Neutrophil (primary cell): ENCODE data around the gene SH3BP5.

ENCODE experiments used
- H3K27ac ChIP-seq: fragments of 200-600 bp; sonication (generic); 2 replicates; pipeline ENCODE4 v1.5.1; 2016; ENCODE audit warnings: mild to moderate bottlenecking, moderate library complexity
- H3K27me3 ChIP-seq: fragments of 200-600 bp; sonication (generic); 2 replicates; pipeline ENCODE4 v1.6.0; 2016; ENCODE audit warnings: mild to moderate bottlenecking
- H3K36me3 ChIP-seq: fragments of 200-600 bp; sonication (generic); 2 replicates; pipeline ENCODE4 v1.5.1; 2017
- H3K4me1 ChIP-seq, 2 experiments: fragments of 200-600 bp in 1 of 2; sonication (generic) in 1 of 2; 1 replicate in 1 of 2; 2 replicates in 1 of 2; pipeline versions ENCODE4 v1.5.1 to v1.6.1; 2013 to 2016; ENCODE audit warnings: low read depth in 1 of 2, low read length in 1 of 2, mild to moderate bottlenecking in 1 of 2, moderate library complexity in 1 of 2; ENCODE audit not compliant: control insufficient read depth in 1 of 2, insufficient read depth in 1 of 2
- H3K4me3 ChIP-seq, 2 experiments: fragments of 200-600 bp in 1 of 2; sonication (generic) in 1 of 2; 1 replicate in 1 of 2; 2 replicates in 1 of 2; pipeline ENCODE4 v1.5.1; 2013 to 2016; ENCODE audit warnings: low read depth in 1 of 2, low read length in 1 of 2, mild to moderate bottlenecking in 1 of 2, moderate library complexity in 1 of 2
- H3K9me3 ChIP-seq: fragments of 200-600 bp; sonication (generic); 2 replicates; pipeline ENCODE4 v1.5.1; 2016
- TF ChIP-seq, protein P1 (sequence below): fragments of 200-600 bp; sonication (generic); IDR thresholded peaks from 2 replicates; pipeline ENCODE4 v1.5.1; 2016; ENCODE audit warnings: antibody characterized with exemption

Gene SH3BP5

DNA sequence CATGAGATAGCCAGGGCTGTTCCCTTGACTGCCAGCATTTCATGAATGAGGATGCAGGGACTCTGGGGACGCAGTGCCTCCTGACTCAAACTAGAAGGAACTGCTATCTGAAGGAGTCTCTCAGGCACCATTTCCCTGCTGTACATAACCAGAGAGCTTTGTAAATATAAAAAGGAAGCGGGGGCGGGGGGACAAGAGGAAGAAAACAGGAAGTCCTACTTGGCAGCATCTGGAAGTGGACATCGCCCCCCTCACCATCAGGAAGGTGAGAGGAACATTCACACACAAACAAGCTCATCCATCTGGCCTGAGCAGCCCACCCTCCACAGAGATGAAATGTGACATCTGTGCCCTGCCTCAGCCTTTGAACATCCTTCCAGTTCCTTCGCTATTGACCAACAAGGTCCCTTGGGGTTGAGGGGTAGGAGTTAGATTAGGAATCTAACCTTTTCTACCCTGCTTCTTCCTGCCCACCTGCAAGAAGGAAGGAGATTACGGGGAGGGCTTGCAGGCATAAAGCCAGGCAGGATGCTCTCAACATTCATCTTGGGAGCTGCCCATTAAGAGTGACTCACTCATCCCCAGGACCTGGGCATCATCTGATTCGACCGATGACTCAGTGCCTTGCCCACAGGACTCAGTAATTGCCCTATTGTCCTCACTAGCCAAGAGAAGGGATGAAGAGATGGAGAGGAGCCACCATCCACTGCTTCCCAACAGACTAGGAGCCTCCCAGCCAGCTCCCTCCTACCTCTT lies 31.9 kb downstream of the SH3BP5 start:
- H3K27ac ChIP-seq = peak overlapping the region; percentile 93
- peak overlapping the region in 1 of 2 experiments; percentile 23 for H3K4me3 ChIP-seq
- H3K9me3 ChIP-seq = no peaks in the 10 kb centered on the region
- H3K4me1 ChIP-seq = peaks cover 56 to 64% of the 10 kb centered on the region in 2 experiments
- TF ChIP-seq, protein P1, sequence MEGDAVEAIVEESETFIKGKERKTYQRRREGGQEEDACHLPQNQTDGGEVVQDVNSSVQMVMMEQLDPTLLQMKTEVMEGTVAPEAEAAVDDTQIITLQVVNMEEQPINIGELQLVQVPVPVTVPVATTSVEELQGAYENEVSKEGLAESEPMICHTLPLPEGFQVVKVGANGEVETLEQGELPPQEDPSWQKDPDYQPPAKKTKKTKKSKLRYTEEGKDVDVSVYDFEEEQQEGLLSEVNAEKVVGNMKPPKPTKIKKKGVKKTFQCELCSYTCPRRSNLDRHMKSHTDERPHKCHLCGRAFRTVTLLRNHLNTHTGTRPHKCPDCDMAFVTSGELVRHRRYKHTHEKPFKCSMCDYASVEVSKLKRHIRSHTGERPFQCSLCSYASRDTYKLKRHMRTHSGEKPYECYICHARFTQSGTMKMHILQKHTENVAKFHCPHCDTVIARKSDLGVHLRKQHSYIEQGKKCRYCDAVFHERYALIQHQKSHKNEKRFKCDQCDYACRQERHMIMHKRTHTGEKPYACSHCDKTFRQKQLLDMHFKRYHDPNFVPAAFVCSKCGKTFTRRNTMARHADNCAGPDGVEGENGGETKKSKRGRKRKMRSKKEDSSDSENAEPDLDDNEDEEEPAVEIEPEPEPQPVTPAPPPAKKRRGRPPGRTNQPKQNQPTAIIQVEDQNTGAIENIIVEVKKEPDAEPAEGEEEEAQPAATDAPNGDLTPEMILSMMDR = peak; percentile 41
- no peaks in the 10 kb centered on the region for H3K27me3 ChIP-seq
- H3K36me3 ChIP-seq = peaks cover 29% of the 10 kb centered on the region

DNA sequence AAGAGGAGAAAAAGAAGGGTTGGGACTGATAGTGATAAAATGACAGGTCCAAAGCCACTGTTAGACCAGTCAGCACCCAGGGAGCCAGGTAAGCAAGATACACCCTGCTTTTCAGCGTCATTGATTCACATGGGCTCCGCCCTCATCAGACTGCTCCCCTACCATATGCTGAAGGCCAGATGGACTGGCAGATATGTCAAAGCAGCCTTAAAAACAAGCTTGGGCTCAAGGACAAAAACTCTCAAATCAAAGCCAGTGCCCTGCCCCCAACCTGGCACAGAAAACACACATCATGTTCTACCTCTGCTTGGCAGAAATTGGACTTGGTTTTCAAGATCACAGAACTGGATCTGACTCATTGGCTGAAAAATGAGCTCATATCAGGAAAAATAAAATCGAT lies 33.4 kb downstream of the SH3BP5 start:
- Histone ChIP-seq H3K27ac (peak overlapping the region; percentile 93), H3K4me3 (no peak overlapping the region), H3K4me1 (peaks cover 66 to 72% of the 10 kb centered on the region in 2 experiments), H3K27me3 (no peaks in the 10 kb centered on the region), H3K36me3 (peaks cover 28% of the 10 kb centered on the region), H3K9me3 (no peaks in the 10 kb centered on the region)
- TF ChIP-seq, protein P1 = no peak

DNA sequence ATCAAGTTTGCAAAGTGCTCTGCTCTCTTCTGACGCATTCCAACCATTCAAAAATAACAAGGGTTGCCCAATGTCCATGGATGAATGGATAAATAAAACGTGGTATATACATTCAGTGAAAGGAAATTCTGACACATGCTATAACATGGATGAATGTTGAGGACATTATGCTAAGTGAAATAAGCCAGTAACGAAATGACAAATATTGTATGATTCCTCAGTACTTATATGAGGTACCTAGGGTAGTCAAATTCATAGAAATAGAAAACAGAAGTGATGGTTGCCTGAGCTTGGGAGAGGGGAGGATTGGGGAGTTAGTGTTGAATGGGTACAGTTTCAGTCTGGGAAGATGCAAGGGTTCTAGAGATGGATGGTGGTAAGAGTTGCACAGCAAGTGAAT lies 33.9 kb downstream of the SH3BP5 start:
- peaks cover 23% of the 10 kb centered on the region for H3K36me3 ChIP-seq
- H3K9me3 ChIP-seq = no peaks in the 10 kb centered on the region
- no peaks in the 10 kb centered on the region for H3K27me3 ChIP-seq
- H3K27ac ChIP-seq = peak overlapping the region; percentile 93
- no peak overlapping the region for H3K4me3 ChIP-seq
- TF ChIP-seq, protein P1 = no peak
- peaks cover 71 to 77% of the 10 kb centered on the region in 2 experiments for H3K4me1 ChIP-seq

DNA sequence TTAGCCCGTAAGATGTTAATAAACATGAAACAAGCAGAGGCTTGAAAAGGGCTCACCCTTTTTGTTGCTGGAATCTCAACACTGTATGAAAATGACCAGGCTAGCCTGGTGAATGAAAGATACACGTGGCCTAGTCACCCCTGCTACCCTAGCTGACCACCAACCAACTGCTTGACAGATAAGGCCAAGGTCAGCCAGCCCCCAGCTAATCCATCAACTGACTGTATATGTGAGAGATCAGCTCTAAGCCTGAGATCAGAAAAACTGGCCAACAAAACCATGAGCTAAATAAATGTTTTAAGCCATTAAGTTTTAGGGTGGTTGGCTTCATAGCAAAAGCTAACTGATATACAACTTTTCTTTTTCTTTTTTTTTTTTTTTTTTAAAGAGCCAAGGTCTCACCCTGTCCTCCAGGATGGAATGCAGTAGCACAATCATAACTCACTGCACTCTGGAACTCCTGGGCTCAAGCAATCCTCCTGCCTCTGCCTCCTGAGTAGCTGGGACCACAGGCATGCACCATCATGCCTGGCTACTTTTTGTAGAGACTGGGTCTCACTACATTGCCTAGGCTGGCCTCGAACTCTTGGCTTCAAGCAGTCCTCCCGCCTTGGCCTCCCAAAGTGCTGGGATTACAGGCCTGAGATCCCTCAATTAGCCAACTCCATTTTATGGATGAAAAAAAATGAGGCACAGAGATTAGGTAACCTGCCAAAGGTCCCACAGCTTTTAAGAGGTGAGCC lies 34.6 kb downstream of the SH3BP5 start:
- Histone ChIP-seq H3K4me3 (no peak overlapping the region), H3K27ac (peak overlapping the region; percentile 93), H3K9me3 (no peaks in the 10 kb centered on the region), H3K36me3 (peaks cover 16% of the 10 kb centered on the region), H3K27me3 (no peaks in the 10 kb centered on the region), H3K4me1 (peaks cover 78 to 85% of the 10 kb centered on the region in 2 experiments)
- TF ChIP-seq, protein P1 = no peak

- Histone ChIP-seq H3K27ac (peak overlapping the region; percentile 93), H3K4me3 (peak overlapping the region; percentile 49 to 58), H3K4me1 (peaks cover 95 to 100% of the 10 kb centered on the region in 2 experiments), H3K27me3 (no peaks in the 10 kb centered on the region), H3K36me3 (no peaks in the 10 kb centered on the region), H3K9me3 (no peaks in the 10 kb centered on the region)
- TF ChIP-seq, protein P1 = peak; percentile 31
Observed at GRCh38 chr3:15295506-15295905, 36.9 kb downstream of the SH3BP5 start.
